ENCODE measurements around the gene MGMT. TPM values are rescaled to one million over a fixed set of nuclear protein-coding genes. Genes with fewer than 3 reads are reported as not detected.
A peak's percentile ranks its signal among the peaks of the same experiment; 100 is the strongest.

MGMT gene
- total and polyA plus RNA-seq, 4 donors, result 28.2 to 79.1 (median 46.0) TPM

- peak overlapping the region; percentile 80 to 81 for H3K27ac ChIP-seq (ENCODE audit: low read depth in 1 of 2, low read length in 2 of 2)
- H3K36me3 ChIP-seq (ENCODE audit: control insufficient read depth in 4 of 4, insufficient read depth in 3 of 4, low read depth in 1 of 4, low read length in 3 of 4), result no peaks in the 10 kb centered on the region
Observed at GRCh38 chr10:129710510-129710847, 243.4 kb downstream of the MGMT start.

More at GRCh38 chr10:129710510-129710847, 243.4 kb downstream of the MGMT start:
- peak; percentile 66 for TF ChIP-seq FOXA2 (IDR thresholded peaks at IDR 0.05)
- TF ChIP-seq SP1 (IDR thresholded peaks at IDR 0.05), result peak; percentile 82
- peak; percentile 44 for TF ChIP-seq ZBTB33 (IDR thresholded peaks at IDR 0.05)
- TF ChIP-seq YY1 (IDR thresholded peaks at IDR 0.05), result peak; percentile 72
- TF ChIP-seq TAF1 (conservative IDR thresholded peaks at IDR 0.05), result no peak
- TF ChIP-seq GABPA (IDR thresholded peaks at IDR 0.05 in 1 of 2, conservative IDR thresholded peaks at IDR 0.05 in 1 of 2), result no peak
- peak; percentile 51 for TF ChIP-seq HNF4G (IDR thresholded peaks at IDR 0.05)
- peak; percentile 26 for TF ChIP-seq ATF3 (IDR thresholded peaks at IDR 0.05)
- TF ChIP-seq HNF4A (conservative IDR thresholded peaks at IDR 0.05), result peak; percentile 74 to 75
- TF ChIP-seq, protein P1, sequence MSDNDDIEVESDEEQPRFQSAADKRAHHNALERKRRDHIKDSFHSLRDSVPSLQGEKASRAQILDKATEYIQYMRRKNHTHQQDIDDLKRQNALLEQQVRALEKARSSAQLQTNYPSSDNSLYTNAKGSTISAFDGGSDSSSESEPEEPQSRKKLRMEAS (IDR thresholded peaks at IDR 0.05), result peak; percentile 82
- TF ChIP-seq, protein P2, sequence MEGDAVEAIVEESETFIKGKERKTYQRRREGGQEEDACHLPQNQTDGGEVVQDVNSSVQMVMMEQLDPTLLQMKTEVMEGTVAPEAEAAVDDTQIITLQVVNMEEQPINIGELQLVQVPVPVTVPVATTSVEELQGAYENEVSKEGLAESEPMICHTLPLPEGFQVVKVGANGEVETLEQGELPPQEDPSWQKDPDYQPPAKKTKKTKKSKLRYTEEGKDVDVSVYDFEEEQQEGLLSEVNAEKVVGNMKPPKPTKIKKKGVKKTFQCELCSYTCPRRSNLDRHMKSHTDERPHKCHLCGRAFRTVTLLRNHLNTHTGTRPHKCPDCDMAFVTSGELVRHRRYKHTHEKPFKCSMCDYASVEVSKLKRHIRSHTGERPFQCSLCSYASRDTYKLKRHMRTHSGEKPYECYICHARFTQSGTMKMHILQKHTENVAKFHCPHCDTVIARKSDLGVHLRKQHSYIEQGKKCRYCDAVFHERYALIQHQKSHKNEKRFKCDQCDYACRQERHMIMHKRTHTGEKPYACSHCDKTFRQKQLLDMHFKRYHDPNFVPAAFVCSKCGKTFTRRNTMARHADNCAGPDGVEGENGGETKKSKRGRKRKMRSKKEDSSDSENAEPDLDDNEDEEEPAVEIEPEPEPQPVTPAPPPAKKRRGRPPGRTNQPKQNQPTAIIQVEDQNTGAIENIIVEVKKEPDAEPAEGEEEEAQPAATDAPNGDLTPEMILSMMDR (IDR thresholded peaks at IDR 0.05; ENCODE audit: low read depth, low read length, missing input control), result no peak
- no peak for TF ChIP-seq NR2F2 (IDR thresholded peaks at IDR 0.05)
- TF ChIP-seq RXRA (IDR thresholded peaks at IDR 0.05), result peak; percentile 43 to 75
- TF ChIP-seq EGR1 (IDR thresholded peaks at IDR 0.05; ENCODE audit: low read depth in 2 of 2), result peak; percentile 12 to 65
- TF ChIP-seq, protein P3, sequence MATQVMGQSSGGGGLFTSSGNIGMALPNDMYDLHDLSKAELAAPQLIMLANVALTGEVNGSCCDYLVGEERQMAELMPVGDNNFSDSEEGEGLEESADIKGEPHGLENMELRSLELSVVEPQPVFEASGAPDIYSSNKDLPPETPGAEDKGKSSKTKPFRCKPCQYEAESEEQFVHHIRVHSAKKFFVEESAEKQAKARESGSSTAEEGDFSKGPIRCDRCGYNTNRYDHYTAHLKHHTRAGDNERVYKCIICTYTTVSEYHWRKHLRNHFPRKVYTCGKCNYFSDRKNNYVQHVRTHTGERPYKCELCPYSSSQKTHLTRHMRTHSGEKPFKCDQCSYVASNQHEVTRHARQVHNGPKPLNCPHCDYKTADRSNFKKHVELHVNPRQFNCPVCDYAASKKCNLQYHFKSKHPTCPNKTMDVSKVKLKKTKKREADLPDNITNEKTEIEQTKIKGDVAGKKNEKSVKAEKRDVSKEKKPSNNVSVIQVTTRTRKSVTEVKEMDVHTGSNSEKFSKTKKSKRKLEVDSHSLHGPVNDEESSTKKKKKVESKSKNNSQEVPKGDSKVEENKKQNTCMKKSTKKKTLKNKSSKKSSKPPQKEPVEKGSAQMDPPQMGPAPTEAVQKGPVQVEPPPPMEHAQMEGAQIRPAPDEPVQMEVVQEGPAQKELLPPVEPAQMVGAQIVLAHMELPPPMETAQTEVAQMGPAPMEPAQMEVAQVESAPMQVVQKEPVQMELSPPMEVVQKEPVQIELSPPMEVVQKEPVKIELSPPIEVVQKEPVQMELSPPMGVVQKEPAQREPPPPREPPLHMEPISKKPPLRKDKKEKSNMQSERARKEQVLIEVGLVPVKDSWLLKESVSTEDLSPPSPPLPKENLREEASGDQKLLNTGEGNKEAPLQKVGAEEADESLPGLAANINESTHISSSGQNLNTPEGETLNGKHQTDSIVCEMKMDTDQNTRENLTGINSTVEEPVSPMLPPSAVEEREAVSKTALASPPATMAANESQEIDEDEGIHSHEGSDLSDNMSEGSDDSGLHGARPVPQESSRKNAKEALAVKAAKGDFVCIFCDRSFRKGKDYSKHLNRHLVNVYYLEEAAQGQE (IDR thresholded peaks at IDR 0.05), result peak; percentile 43
- TF ChIP-seq JUND (IDR thresholded peaks at IDR 0.05), result peak; percentile 58 to 61
- TF ChIP-seq RAD21 (IDR thresholded peaks at IDR 0.05), result peak; percentile 43 to 46
- peak; percentile 39 for TF ChIP-seq FOXA1 (IDR thresholded peaks at IDR 0.05)
- 40% methylated on average over 4 of the region's 4 CpGs for WGBS
- H3K9ac ChIP-seq (ENCODE audit: low read depth in 1 of 2, low read length in 2 of 2), result no peak overlapping the region
- no peaks in the 10 kb centered on the region for H3K9me3 ChIP-seq (ENCODE audit: control insufficient read depth in 4 of 4, low read length in 3 of 4)
- DNase-seq (ENCODE audit: low spot score), result peak; percentile 73
- H3K4me3 ChIP-seq (ENCODE audit: low read depth in 1 of 3, low read length in 3 of 3), result peak overlapping the region in 1 of 3 donors; percentile 13
- H3K27me3 ChIP-seq (ENCODE audit: control insufficient read depth in 4 of 4, insufficient read depth in 4 of 4, low read length in 3 of 4), result no peaks in the 10 kb centered on the region
- H3K4me1 ChIP-seq (ENCODE audit: control insufficient read depth in 4 of 4, insufficient read depth in 4 of 4, low read length in 3 of 4), result peaks cover 16 to 66% (median 57%) of the 10 kb centered on the region in 4 donors

Measured in liver (tissue), 9 donors.